ENCODE data around the gene FAM3B.
"Not testable (repeated sequence)": the region's sequence is repeated elsewhere in the genome, so short reads cannot be mapped to it uniquely, and the experiment has no call there.

The FAM3B gene, protein sequence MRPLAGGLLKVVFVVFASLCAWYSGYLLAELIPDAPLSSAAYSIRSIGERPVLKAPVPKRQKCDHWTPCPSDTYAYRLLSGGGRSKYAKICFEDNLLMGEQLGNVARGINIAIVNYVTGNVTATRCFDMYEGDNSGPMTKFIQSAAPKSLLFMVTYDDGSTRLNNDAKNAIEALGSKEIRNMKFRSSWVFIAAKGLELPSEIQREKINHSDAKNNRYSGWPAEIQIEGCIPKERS

DNA sequence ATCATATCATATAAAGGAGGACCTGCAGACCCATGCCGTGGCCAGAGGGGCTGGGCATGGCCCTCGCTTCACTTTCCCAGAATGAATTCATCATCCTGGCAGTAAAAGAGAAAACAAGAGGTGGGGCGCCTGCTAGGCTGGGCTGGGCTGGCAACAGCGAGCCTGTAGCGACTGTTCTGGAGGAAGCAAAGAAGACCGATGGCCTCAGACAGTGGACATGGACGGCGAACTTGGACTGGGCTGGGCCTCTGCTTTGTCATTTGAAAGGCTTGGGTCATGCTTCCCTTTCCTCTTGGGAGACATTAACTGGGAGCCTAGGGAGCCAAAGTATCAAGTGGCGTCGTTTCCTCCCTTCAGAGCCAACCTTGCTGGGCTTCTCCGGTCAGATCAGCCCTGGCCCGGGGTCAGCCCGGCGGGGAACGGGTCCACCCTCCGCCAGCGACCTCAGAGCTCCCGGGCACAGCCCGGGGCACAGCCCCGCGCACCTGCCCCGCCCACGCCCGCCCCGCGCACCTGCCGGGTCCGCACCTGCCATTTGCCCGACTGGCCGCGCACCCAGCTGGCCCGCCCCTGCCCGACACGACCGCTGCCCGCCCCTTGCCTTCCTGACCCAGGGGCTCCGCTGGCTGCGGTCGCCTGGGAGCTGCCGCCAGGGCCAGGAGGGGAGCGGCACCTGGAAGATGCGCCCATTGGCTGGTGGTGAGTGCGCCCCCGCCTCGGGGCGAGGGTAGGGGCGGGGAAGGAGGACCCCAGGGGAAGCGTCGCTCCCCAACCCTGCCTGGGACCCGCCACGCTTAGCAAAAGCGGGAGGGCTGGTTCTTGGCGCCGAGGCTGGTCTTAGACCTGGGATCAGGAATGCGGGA, at the start of gene FAM3B:
FAM3B (plus strand) TSS at position 602 of the 863 bp plus-strand sequence; CDS start at position 681, 79 bp downstream.
- no peak for DNase-seq (ENCODE audit: low read depth in 4 of 4, low spot score in 1 of 4)

DNA sequence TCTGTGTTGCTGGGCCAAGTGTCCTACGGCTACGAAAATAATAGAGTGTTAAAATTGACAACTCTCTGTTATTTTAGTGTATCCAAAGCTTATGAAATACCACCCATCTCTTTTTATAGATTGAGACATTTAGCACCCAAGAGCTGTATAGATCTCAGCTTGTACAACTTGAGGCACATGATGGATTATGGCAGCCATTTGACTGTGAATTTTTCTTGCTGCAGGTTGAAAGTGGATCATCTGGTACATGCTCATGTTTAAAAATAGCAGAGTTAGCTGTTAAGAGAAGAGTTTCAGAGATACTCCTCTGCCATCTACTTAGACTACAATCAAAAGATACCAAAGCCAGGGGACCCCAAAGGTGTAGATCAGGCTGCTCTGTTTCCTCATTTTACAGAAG, 49.3 kb upstream of the FAM3B start:
- DNase-seq (ENCODE audit: low read depth in 4 of 4, low spot score in 1 of 4), result no peak

DNA sequence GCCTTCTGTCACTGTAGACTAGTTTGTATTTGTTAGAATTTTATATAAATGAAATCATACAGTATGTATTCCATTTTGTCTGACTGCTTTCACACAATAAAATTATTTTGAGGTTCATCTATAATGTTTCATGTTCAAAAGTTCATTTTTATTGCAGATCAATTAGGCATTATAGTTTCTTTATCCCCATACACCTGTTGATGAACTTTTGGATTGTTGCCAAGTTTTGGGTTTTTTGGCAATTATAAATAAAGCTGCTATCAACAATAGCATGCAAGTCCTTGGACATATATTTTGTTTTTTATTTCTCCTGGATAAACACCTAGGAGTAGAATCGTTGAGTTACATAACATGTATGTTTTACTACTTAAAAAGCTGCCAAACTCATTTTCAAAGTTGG, 47.1 kb upstream of the FAM3B start:
- no peak for DNase-seq (ENCODE audit: low read depth in 4 of 4, low spot score in 1 of 4)

DNA sequence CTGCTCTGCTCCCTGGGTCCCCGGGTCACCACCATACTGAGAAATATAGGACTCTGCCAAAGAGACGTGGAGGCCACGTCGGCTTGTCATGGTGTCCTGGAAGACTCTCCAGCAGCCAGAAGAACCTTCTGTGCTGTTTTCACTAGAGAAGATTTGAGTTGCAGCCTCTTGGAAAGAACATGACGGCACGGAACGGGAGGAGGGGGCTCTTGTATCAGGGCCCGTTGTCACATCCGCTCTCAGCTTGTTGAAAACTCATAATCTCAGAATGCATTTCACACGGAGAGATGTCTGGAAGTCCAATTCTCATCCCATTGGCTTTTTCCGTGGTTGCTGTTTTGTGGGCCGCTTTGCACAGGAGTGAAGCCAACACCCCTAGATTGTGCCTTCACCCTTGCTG, 39.4 kb upstream of the FAM3B start:
- DNase-seq (ENCODE audit: low read depth in 4 of 4, low spot score in 1 of 4), result no peak

DNA sequence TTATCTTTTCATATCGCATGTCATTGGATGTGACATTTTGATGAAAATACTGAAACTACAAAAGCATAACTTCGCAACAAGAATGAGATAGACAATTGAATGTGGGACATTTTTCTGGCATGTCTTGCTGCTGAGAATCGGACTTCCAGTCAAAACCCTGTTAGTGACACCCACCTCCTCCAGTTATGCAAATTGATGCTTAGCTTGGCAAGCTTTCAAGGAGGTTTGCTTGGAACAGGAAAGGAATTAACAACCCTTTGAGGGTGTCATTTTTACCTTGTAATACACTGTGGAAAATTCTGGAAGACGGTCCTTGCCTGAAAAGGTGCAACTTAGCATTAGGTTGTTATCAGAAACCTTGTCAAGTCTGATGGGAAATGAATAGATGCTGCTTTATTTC, 38.8 kb upstream of the FAM3B start:
- no peak for DNase-seq (ENCODE audit: low read depth in 4 of 4, low spot score in 1 of 4)

DNA sequence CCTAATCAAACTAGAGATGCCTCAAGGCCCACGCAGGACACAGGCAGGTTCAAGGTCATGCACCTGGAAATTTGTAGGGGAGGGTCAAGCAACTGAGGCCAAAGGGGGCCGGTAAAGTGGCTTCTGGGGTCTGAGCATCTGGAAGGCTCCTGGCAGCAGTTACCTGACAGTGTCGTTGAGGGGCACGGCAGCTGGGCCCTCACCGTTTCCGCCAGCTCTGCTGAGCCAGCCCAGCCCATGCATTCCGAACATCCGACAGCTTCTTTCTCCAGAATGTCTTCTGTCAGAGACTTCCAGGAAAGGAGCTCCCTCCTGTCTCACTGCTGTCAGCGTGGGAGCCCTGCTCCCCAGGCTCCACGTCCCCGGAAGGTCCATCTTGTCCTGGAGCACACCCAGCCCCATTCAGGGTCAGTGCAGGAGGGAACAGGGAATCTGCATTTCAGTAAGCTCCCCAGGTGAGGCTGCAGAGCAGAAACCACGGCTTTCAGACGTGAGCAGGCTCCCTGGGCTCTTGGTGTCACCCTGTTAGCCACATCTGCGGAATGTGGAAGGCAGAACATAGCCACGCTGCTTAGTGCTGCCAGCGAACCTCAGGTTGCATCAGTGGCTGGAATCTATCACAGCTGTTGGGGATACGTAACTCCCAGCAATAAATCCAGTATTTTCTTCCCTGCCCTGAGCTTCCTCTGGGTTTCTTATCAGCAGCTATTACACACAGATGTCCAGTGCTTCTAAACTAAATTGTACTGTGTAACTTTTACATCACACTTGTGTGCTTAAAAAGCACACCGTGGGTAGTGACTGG, 36.3 kb upstream of the FAM3B start:
- no peak for DNase-seq (ENCODE audit: low read depth in 4 of 4, low spot score in 1 of 4)

DNA sequence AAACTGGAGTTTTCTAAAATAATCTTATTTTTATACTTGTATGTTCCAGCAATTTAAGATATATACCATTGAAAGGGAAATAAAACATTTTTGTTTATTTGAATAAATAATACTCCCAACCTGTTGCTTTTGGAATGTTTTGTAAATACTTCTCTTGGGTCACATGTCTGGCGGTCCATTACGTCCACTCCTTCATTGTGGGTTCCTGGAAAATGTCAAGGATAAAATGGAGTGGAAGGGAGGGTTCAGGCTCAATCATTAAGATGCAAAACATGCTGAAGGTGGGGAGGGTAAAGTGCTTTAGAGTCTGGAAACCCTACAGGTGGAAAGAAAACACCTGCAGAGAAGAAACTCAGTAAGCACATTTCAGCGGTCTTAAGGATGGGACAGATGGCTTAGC, 34.2 kb upstream of the FAM3B start:
- no peak for DNase-seq (ENCODE audit: low read depth in 4 of 4, low spot score in 1 of 4)

DNA sequence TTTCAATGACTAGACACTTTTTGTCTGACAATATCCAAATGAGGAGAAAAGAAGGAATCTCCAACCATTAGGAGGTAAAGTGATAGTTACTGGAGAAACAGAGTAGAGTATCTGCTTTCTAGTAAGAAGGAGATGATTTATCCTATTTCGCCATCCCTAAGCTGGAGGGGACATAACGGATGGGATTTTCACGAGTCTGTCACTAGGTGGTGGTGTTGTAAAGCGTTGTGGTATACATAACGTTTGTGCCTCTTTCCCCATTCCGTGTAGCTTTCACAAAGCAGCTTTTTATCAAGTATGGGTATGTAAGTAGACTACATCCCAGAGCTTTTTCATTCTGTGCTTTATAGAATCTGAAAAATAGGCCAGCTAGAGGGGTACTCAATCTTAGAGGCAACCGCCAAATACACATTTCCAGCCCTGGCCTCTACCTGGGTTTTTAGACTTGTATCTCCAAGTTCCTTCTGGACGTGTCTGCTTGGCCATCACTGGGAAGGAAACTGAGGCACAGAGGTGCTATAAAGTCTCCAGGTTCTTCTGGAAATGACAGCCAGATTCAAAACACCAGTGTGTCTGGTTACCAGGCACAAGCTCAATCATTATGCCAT, 33.3 kb upstream of the FAM3B start:
- peak; percentile 3 to 6 (median 4) for DNase-seq (ENCODE audit: low read depth in 4 of 4, low spot score in 1 of 4)

DNA sequence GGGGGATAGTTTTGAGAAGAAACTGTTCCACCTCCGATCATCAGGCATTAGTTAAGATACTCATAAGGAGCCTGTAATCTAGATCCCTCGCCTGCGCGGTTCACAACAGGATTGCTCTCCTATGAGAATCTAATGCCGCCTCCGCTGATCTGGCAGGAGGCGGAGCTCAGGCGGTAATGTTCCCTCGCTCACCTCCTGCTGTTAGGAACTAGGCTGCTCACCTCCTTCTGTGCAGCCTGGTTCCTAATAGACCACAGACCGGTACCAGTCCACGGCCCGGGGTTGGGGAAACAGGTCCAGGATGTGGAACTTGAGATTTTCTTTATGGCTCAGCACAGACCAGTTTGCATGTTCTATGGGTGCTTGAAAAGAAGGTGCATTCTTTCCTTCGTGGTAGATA, 27.2 kb upstream of the FAM3B start:
- no peak for DNase-seq (ENCODE audit: low read depth in 4 of 4, low spot score in 1 of 4)

DNA sequence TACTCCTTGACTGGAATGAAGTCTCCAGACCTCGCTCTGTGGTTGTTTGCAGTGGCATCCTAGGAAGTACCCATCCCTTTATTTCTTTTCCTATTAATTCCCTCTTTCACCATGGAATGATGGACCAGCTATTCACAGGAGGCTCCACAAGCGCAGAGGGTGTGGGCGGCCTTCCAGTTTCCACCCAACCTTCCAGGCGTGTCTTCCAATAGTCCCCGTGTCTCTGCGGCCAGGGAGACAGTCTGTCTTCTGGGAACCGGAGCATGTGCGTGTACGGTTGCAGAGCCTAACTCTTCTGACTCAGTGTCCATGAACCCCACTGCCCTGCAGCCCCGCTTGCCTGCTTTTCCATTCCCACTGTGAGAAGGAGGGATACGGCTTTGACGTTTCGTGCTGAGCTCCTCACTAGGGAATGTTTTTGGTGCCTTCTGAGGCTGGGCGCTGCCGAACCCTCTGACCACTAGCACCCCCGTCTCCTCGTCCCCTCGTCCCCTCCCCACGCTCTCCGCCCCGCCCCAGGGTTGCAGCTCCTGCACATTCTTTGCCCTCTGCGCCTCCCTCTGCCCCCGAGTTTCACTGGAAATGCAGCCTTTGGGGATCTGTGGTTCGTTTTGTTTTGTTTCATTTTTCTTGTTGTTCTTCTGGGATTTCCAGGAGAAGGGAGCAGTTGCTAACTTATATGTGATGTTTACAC, 26.3 kb upstream of the FAM3B start:
- no peak for DNase-seq (ENCODE audit: low read depth in 4 of 4, low spot score in 1 of 4)

DNA sequence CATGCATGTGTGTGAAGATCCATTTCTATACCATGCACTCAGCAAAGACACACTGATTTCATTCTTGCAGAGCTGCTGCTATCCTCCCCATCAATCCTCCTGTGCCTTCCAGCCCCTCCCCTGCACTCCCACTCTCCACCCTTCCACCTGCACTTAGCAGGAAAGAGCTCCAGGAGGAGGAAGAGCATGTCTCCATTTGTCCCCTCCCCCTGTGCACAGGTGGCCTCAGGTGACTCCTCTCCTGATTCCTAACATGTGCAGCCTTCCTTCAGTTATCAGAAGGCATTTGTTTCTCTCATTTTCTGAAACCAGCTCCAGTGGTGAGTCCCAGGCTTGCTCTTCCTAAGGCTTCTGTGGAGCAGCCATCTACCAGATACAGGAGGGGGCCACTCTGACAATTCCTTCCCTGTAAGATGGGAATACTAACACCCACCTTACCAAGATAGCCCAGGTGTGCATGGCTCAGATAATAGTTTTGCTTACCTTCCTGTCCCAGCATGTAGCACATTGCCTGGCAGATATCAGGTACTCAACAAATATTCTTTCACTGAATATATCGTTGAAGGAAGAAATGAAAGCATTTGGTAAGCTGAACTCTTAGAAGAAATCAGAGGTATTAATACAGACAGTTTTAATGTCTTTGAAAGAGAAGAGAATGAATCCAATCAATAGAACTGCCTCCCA, 21.9 kb upstream of the FAM3B start:
- DNase-seq (ENCODE audit: low read depth in 4 of 4, low spot score in 1 of 4), result no peak

DNA sequence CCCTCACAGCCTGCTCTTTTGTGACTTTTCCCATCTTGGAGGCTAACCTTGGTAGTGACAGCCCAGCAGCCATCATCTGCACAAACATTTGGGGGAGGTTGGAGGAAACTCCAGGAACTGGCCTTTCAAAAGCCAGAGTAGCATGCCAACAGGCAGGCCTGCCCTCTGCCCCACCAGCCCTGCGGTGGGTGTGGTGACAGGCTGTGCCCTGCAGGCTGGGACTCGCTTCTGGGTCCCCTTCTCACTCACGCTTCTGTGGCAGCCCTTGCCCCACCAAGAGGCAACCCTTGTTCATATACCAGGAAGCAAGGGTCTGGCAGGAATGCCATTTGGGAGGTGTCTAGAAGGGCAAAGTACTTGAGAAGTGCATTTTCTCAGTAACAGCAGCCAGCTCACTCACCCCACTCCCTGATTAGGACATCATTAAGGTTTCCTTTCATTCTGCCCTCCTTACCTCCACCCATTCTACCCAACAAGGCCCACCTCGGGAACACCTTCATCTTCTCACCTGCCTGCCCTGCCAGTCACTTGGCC, 20.8 kb upstream of the FAM3B start:
- DNase-seq (ENCODE audit: low read depth in 4 of 4, low spot score in 1 of 4), result no peak

DNA sequence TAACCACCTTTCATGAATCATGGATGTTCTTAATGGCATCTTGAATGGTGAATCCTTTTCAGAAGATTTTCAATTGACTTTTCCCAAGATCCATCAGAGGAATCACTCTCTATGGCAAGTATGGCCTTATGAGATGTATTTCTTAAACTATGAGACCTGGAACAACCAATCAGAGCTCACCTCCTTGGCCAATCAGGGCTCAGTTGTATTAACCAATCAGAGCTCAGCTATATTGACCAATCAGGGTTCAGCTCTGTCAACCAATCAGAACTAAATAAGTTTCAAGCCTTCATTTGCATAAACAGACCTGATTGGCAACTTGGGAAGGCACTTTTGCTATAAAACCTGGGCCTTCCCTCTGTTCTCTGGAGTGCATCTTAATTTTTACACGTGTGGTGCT, 13.6 kb upstream of the FAM3B start:
- DNase-seq (ENCODE audit: low read depth in 4 of 4, low spot score in 1 of 4), result no peak

DNA sequence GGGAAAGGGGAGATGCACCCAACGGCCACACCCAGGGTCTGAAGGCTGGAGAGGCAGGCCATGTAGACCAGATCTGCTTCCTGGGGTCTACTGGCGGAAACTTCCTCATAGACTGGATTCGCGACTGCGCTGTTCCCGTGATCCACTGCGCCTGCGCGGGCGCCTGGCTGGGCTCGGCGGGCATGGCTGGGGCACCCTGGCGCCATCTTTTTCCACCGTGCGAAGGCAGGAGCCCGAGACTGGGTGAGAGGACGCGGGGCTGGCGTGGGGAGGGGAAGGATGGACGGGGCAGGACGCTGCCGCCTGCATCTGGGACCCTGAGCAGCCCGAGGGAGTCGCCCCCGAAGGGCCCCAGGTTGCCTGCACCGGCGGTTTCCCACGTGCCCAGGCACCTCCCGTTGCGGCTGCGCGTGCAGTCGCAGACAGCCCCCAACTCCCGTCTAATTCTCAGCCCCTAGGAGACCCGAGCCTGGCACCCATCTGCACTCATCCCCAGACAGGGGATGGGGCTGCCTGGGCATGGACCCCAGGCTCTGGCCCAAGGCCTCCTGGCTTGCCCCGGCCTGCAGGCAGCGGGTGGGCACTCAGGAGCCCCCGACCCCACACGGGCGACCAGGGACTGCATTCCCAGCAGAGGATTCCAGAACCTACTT, 12.4 kb upstream of the FAM3B start:
- no peak for DNase-seq (ENCODE audit: low read depth in 4 of 4, low spot score in 1 of 4)

DNA sequence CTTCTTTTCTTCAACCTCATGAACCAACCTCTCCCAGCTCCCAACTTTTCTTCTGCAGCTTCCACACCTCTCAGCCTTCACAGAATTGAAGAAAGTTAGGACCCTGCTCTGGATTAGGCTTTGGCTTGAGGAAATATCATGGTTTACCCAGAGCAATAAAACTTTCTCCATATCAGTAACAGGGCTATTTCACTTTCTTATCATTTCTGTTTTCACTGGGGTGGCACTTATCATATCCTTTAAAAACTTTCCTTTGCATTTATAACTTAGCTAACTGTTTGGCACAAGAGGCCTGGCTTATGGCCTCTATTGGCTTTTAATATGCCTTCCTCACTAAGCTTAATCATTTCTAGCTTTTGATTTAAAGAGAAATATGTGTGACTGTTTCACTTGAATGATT, 9.4 kb upstream of the FAM3B start:
- DNase-seq (ENCODE audit: low read depth in 4 of 4, low spot score in 1 of 4), result no peak

DNA sequence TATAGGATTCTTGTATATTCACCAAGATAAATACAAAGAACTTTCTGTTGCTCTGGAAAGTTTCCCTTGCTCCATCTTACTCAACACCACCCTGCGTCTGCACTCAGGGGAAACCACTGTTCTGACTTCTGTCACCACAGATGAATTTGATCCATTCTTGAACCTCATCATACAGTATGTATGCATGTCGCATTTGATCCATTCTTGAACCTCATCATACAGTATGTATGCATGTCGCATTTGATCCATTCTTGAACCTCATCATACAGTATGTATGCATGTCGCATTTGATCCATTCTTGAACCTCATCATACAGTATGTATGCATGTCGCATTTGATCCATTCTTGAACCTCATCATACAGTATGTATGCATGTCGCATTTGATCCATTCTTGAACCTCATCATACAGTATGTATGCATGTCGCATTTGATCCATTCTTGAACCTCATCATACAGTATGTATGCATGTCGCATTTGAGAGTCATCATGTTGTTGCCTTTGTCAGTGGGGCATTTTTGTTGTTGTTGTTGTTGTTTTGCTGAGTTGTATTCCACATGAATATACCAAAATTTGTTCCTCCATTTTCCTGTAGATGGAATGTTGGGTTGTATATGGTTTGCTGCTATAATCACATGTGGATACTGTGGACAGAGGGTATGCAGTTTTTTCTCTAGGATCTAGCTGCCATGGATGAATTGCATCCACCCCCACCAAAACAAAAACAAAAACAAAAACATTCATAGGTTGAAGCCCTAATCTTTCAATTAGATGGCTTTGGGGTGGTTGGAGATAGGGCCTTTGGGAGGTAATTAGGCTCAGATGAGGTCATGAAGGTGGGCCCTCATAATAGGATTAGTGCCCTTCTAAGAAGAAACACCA, 3.1 kb upstream of the FAM3B start:
- DNase-seq (ENCODE audit: low read depth in 4 of 4, low spot score in 1 of 4), result not testable (repeated sequence)

DNA sequence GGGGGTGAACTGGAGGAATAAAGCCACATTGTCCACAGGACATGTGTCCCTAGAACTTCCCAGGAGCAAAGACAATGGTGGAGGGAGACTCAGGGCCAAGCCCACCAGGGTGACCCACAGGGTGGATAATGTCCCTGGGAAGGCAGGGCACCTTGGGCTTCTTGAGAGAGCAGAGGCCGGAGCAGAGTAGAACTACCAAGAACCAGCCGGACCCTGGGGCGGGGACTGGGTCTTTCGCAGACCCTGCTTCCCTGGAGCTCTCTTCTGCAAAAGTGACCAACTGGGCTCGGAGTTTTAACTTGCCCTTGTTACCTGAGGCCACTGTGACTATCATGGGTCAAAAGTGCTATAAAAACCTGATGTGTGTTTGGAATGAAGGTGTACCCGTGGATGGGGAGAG, 875 bp upstream of the FAM3B start:
- no peak for DNase-seq (ENCODE audit: low read depth in 4 of 4, low spot score in 1 of 4)

DNA sequence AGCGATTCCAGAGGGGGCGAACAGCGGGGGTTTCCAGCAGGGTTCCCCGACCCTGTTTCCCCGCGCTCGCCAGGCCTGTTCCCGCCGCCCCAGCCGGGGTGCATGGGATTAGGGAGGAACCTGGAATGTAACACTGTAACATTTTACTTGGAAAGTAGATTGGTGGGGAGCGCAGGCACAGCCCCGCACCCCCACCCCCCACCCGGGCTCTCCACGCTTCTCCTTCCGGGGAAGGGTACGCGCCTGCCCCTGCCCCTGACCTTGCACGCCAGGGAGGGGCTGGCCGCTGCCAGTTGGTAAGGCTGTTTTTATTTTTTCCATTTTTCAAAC, 427 bp downstream of the FAM3B start:
- DNase-seq (ENCODE audit: low read depth in 4 of 4, low spot score in 1 of 4), result no peak

DNA sequence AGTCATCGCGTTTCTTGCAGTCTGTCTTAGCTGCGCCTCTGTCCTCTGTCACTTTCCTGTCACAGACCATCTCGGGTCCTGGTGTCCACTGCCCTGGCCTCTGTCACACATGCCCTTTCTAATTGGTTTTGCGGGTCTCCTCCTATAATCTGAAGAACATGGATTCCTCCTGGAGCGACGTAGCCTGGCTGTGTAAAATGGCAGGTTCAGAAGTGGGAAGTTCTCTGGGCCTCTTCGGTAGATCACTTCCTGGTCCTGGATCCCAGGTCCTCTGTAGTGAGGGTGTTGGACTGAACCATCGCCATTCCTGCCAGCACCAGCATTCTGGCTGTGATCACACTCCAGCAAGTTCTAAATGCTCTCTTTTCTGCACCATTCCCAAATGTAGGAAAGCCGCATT, 857 bp downstream of the FAM3B start:
- no peak for DNase-seq (ENCODE audit: low read depth in 4 of 4, low spot score in 1 of 4)
